ENCODE measurements around the gene RAB39A.

- TF ChIP-seq CTCF (IDR thresholded peaks at IDR 0.05) = no peak
- TF ChIP-seq POLR2A (IDR thresholded peaks at IDR 0.05) = no peak
Measured at GRCh38 chr11:107953446-107953845, 25.2 kb downstream of the RAB39A start.
